Type B pancreatic cell (in vitro differentiated cells): ENCODE measurements around the gene NOC4L. TPM values are rescaled to one million over a fixed set of nuclear protein-coding genes. Genes with fewer than 3 reads are reported as not detected.

Experiments used
- DNase-seq: peaks from one replicate; pipeline ENCODE4 v3.0.0; 2021; ENCODE audit warnings: mixed read lengths; ENCODE audit not compliant: unreplicated experiment; ENCODE audit errors: extremely low spot score
- H3K27ac Mint-ChIP-seq: 2 replicates; pipeline ENCODE4 v1.8.0; 2021; ENCODE audit warnings: mild to moderate bottlenecking, mixed read lengths
- H3K27me3 Mint-ChIP-seq: 2 replicates; pipeline ENCODE4 v1.8.0; 2021; ENCODE audit warnings: mixed read lengths
- H3K36me3 Mint-ChIP-seq: 2 replicates; pipeline ENCODE4 v1.8.0; 2021; ENCODE audit warnings: mixed read lengths
- H3K4me1 Mint-ChIP-seq: one replicate; pipeline ENCODE4 v1.8.0; 2021; ENCODE audit warnings: mixed read lengths; ENCODE audit not compliant: unreplicated experiment
- H3K4me3 Mint-ChIP-seq: 2 replicates; pipeline ENCODE4 v1.8.0; 2021; ENCODE audit warnings: mild to moderate bottlenecking, mixed read lengths
- H3K9me3 Mint-ChIP-seq: 2 replicates; pipeline ENCODE4 v1.8.0; 2021; ENCODE audit warnings: mixed read lengths
- total RNA-seq: library from RNA; stranded (reverse); gene quantifications from 2 replicates; pipeline ENCODE4 v1.2.1, GENCODE V29; 2021; ENCODE audit warnings: low replicate concordance
- TF ChIP-seq, protein P1 (sequence below): fragments of 200-600 bp; sonication (generic); conservative IDR thresholded peaks from 2 replicates; pipeline ENCODE4 v1.5.0; 2021; ENCODE audit warnings: antibody characterized with exemption, mild to moderate bottlenecking

NOC4L gene
- total RNA-seq, 1 donor from 2014 or later, result 27.8 TPM

DNA sequence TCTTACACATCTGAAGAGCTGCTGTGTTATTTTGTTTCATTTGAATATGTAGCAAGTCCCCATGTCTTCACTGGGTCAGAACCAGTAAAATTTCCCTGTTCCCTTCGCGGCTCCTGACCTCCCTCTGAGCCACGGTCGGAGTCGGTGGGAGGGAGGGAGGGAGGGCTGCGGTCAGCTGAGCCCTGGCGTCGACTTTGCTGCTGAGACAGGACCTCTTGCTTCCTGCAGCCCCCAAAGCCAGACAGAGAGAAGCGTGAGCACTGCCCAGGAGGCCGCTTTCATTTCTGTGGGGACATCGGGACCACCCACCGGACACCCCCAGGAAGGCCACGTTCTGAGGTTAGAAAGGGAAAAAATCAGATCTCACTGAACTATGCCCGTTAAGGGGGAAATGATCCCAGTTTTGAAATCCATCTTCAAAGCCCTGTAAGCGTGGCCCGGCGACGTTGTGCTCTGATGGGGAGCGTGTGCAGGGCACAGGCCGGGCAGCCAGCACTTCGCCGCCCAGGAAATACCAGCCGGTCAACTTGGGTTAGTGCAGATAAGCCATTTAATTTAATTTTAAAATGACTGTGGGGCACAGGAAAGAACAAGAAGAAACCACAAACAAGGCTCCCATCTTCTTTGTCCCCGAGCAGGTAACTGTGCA is 42.1 kb downstream of the NOC4L start:
- H3K4me3 Mint-ChIP-seq, result no peak overlapping the region
- peaks cover 3% of the 10 kb centered on the region for H3K4me1 Mint-ChIP-seq
- H3K9me3 Mint-ChIP-seq, result no peaks in the 10 kb centered on the region
- no peak overlapping the region for H3K27ac Mint-ChIP-seq
- TF ChIP-seq, protein P1, sequence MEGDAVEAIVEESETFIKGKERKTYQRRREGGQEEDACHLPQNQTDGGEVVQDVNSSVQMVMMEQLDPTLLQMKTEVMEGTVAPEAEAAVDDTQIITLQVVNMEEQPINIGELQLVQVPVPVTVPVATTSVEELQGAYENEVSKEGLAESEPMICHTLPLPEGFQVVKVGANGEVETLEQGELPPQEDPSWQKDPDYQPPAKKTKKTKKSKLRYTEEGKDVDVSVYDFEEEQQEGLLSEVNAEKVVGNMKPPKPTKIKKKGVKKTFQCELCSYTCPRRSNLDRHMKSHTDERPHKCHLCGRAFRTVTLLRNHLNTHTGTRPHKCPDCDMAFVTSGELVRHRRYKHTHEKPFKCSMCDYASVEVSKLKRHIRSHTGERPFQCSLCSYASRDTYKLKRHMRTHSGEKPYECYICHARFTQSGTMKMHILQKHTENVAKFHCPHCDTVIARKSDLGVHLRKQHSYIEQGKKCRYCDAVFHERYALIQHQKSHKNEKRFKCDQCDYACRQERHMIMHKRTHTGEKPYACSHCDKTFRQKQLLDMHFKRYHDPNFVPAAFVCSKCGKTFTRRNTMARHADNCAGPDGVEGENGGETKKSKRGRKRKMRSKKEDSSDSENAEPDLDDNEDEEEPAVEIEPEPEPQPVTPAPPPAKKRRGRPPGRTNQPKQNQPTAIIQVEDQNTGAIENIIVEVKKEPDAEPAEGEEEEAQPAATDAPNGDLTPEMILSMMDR, result no peak
- no peaks in the 10 kb centered on the region for H3K36me3 Mint-ChIP-seq
- peaks cover 78% of the 10 kb centered on the region for H3K27me3 Mint-ChIP-seq
- no peak for DNase-seq

DNA sequence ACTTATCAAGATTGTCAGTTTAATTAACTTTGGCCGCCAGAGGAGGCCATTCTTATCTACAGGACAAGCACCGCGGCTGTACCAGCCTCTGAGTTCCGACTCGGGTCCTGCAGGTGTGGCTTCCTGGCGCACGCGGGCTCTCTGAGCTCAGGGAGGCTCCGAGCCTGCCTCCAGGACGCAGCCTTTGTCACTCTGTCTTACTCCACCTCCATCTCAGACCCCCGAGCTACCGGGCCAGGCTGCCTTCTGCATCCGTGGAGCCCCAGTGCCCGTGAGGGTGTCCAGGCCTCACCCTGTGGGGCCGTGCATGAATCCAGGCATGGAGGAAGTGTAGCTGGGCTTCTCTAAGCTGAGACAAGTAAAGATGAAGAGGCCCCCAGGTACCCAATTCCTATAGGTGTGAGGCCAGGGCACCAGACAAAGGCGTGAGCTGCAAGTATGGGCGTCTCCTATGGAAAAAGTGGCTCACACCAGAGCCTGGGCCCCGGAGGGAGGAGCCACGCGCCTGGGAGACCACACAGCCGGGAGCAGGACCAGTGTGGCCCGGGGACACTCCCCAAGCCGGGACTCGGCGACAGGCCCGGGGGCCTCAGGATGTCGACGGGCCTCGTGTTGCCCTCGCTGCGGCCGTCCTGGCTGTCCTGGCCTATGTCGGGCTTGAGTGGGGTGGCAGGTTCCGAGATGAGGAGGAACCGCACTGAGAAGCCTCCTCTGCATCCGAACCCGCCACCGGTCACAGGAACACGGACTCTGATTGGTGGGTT is 42.8 kb downstream of the NOC4L start:
- no peak for DNase-seq
- Mint-ChIP-seq H3K9me3 (no peaks in the 10 kb centered on the region), H3K36me3 (no peaks in the 10 kb centered on the region), H3K27ac (no peak overlapping the region), H3K4me1 (peaks cover 3% of the 10 kb centered on the region), H3K27me3 (peaks cover 78% of the 10 kb centered on the region), H3K4me3 (no peak overlapping the region)
- TF ChIP-seq, protein P1, result no peak

DNA sequence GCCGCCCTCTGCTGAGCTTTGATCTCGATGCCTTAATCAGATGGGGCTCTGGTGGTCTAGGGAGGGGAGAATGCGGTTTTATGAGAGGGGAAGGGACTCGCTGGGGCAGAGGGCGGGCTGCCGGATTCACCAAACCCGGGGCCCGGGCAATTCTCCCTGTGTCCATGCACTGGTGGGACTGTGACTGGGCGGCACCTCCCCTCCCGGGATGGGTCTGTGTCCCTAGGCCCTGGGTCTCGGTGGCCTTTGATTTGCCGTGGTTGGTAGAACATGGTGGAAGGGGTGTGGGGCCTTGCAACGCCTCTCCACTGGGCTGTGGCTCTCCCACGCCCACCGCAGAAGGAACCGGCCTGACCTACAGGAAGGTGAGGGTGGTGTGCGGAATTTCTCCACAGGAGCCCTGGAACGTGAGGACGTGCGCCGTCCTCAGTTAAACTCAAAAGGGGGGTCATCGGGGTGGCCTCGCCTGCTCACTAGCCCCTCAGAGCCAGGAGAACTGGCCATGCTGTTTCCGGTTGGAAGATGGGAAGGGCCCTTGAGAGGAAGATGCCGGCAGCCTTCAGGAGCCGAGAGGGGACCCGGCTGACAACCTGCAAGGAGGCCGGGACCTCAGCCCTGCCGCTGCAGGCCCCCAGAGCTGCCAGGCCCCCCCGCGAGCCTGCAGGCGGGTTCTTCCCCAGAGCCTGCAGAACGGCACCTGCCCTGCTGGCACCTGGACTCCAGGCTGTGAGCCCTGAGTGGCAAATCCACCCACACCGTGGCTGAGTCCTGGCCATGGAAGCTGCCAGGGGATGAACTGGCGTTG is 43.6 kb downstream of the NOC4L start:
- peaks cover 74% of the 10 kb centered on the region for H3K27me3 Mint-ChIP-seq
- H3K36me3 Mint-ChIP-seq, result no peaks in the 10 kb centered on the region
- DNase-seq, result no peak
- no peaks in the 10 kb centered on the region for H3K9me3 Mint-ChIP-seq
- no peak overlapping the region for H3K27ac Mint-ChIP-seq
- H3K4me1 Mint-ChIP-seq, result peaks cover 3% of the 10 kb centered on the region
- TF ChIP-seq, protein P1, result no peak
- H3K4me3 Mint-ChIP-seq, result no peak overlapping the region

DNA sequence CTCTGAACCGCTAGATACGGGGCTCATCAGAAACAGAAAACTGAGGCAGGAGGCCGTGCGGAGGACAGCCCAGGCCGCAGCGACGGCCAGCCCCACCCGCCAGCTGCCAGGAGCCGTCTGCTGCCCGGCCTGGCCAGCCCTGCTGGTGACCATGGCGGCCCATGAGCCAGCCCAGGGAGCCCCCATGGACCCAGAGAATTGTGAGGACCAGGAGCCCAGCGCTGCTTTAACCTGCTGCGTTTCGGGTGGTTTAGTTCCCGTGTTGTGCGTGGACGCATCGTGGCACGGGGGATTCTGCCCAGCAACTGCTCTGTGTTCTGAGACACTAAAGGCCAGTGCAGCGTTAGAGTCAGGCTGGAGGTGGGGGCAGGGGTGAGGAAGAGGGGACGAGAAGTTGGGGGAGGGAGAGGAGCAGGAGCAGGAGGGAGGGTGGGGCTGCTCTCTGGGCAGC is 44.2 kb downstream of the NOC4L start:
- Mint-ChIP-seq H3K4me1 (peaks cover 3% of the 10 kb centered on the region), H3K27me3 (peaks cover 74% of the 10 kb centered on the region), H3K36me3 (no peaks in the 10 kb centered on the region), H3K27ac (no peak overlapping the region), H3K4me3 (no peak overlapping the region), H3K9me3 (peaks cover 2% of the 10 kb centered on the region)
- TF ChIP-seq, protein P1, result no peak
- DNase-seq, result no peak

DNA sequence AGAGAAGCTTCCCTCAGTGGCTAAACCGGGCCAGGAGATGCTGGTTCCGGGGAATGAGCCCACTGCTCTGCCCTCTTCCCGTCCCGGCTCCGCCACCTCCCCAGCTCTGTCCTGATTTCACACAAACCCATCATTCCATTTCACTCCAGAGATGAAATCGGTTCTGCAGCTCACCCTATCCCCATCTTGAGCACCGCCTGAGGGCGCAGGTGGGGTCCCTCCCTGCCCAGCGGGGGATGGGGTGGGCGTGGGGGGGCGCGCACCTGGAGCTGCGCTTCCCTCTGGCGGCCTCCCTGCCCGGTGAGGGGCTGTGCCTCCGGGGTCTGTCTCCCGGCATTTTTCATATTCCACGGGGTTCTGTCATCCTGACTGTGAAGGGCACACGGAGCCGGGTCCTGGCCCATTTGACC is 44.7 kb downstream of the NOC4L start:
- no peaks in the 10 kb centered on the region for H3K36me3 Mint-ChIP-seq
- no peak for DNase-seq
- H3K4me1 Mint-ChIP-seq, result peaks cover 3% of the 10 kb centered on the region
- TF ChIP-seq, protein P1, result no peak
- H3K27me3 Mint-ChIP-seq, result peaks cover 74% of the 10 kb centered on the region
- peaks cover 4% of the 10 kb centered on the region for H3K9me3 Mint-ChIP-seq
- H3K27ac Mint-ChIP-seq, result peak overlapping the region; percentile 66
- peak overlapping the region; percentile 84 for H3K4me3 Mint-ChIP-seq
